GM12878 (cell line): Measurements from ENCODE around the gene RUNDC1. TPM values are rescaled to one million over a fixed set of nuclear protein-coding genes. Genes with fewer than 3 reads are reported as not detected.
"Not testable (repeated sequence)": the region's sequence is repeated elsewhere in the genome, so short reads cannot be mapped to it uniquely, and the experiment has no call there.

Experiments used
- ATAC-seq: fragments of 200-7000 bp; cut with Tn5 transposase; 3 replicates; pipeline ENCODE4 v1.9.1; 2020; ENCODE audit warnings: mild to moderate bottlenecking, moderate library complexity
- BruUV-seq: library from RNA; stranded (reverse); fragments of 400-500 nt; replicated peaks from 2 replicates; lab custom pipeline; 2021; lab: Mats Ljungman, UMichigan
- CTCF ChIA-PET: fragments of 300-600 bp; sonication (Branson Sonifier 250); formaldehyde crosslinking; extraction: SDS; loops from one replicate; lab custom pipeline; 2021; ENCODE audit warnings: inconsistent platforms; lab: Yijun Ruan, JAX
- POLR2A ChIA-PET: fragments of 350-600 bp; formaldehyde crosslinking; extraction: SDS; loops from one replicate; lab custom pipeline; 2021; ENCODE audit warnings: inconsistent platforms; lab: Charles Lee
- RAD21 ChIA-PET: fragments of 300-600 bp; sonication (Branson Sonifier 250); formaldehyde crosslinking; loops from one replicate; lab custom pipeline; 2023; ENCODE audit warnings: antibody characterized with exemption; ENCODE audit not compliant: unreplicated experiment; lab: Charles Lee
- SMC1A ChIA-PET: fragments of 300-600 bp; sonication (Branson Sonifier 250); formaldehyde crosslinking; loops from one replicate; lab custom pipeline; 2023; ENCODE audit not compliant: unreplicated experiment, uncharacterized antibody; lab: Charles Lee
- DNase-seq: peaks from one replicate; pipeline ENCODE4 v3.0.0-alpha.2; 2011; ENCODE audit warnings: low read depth, low spot score
- FAIRE-seq: peaks from 3 replicates; lab custom pipeline; 2011; peaks lifted over from hg19 to GRCh38; lab: Jason Lieb, UNC
- H2AFZ ChIP-seq: 2 replicates; pipeline ENCODE4 v1.6.0; 2011; ENCODE audit warnings: low read depth, low read length, control low read depth; ENCODE audit not compliant: control insufficient read depth
- H3K27ac ChIP-seq: 2 replicates; pipeline ENCODE4 v1.5.1; 2011; ENCODE audit warnings: control low read depth; ENCODE audit not compliant: control insufficient read depth, insufficient read depth
- H3K27me3 ChIP-seq, 2 experiments: replicated peaks in 1 of 2; 2 replicates each; pipeline versions ENCODE4 v1.6.0 to v1.6.1; 2011; ENCODE audit warnings: low read length in 1 of 2; ENCODE audit not compliant: control insufficient read depth in 2 of 2, insufficient read depth in 2 of 2
- H3K36me3 ChIP-seq, 2 experiments: 2 replicates each; pipeline ENCODE4 v1.5.1; 2011; ENCODE audit warnings: low read length in 1 of 2; ENCODE audit not compliant: control insufficient read depth in 2 of 2, insufficient read depth in 2 of 2
- H3K4me1 ChIP-seq: 2 replicates; pipeline ENCODE4 v1.6.1; 2011; ENCODE audit warnings: mild to moderate bottlenecking, low read length, moderate library complexity, mixed read lengths; ENCODE audit not compliant: control insufficient read depth, insufficient read depth
- H3K4me2 ChIP-seq: 2 replicates; pipeline ENCODE4 v1.6.0; 2011; ENCODE audit warnings: control low read depth; ENCODE audit not compliant: control insufficient read depth, insufficient read depth
- H3K4me3 ChIP-seq: fragments of 200-600 bp; sonication (generic); 2 replicates; pipeline ENCODE4 v1.5.1; 2016
- H3K79me2 ChIP-seq: 2 replicates; pipeline ENCODE4 v1.6.0; 2011; ENCODE audit warnings: low read length; ENCODE audit not compliant: control insufficient read depth, insufficient read depth
- H3K9ac ChIP-seq: 2 replicates; pipeline ENCODE4 v1.8.0; 2011; ENCODE audit warnings: low read length, control low read depth, mixed read lengths; ENCODE audit not compliant: control insufficient read depth, insufficient read depth
- H3K9me3 ChIP-seq: replicated peaks from 3 replicates; pipeline ENCODE4 v1.5.1; 2011; ENCODE audit warnings: mild to moderate bottlenecking, low read length; ENCODE audit not compliant: control insufficient read depth, insufficient read depth
- H4K20me1 ChIP-seq: 2 replicates; pipeline ENCODE4 v1.6.0; 2011; ENCODE audit not compliant: control insufficient read depth, insufficient read depth
- CREM ChIP-seq: IDR thresholded peaks from 2 replicates; pipeline ENCODE4 v1.6.1; 2014; ENCODE audit warnings: antibody characterized with exemption, low read depth
- GATAD2B ChIP-seq: fragments of 450-650 bp; conservative IDR thresholded peaks from 2 replicates; pipeline ENCODE4 v1.6.1; 2017; ENCODE audit warnings: low read depth, mild to moderate bottlenecking, moderate library complexity
- HDAC6 ChIP-seq: fragments of 200-600 bp; sonication (generic); IDR thresholded peaks from one replicate; pipeline ENCODE4 v1.8.0; 2017; ENCODE audit warnings: antibody characterized with exemption; ENCODE audit not compliant: unreplicated experiment
- JUND ChIP-seq: IDR thresholded peaks from 2 replicates; pipeline ENCODE4 v1.6.1; 2012; ENCODE audit warnings: low read depth, mild to moderate bottlenecking, low read length, improper control_type of control experiment, moderate library complexity
- MXI1 ChIP-seq: fragments of 150-350 bp; IDR thresholded peaks from 2 replicates; pipeline ENCODE4 v1.6.1; 2011; ENCODE audit warnings: low read depth, mild to moderate bottlenecking, inconsistent platforms, low read length, improper control_type of control experiment
- RAD51 ChIP-seq: fragments of 450-650 bp; IDR thresholded peaks from 2 replicates; pipeline ENCODE4 v1.6.1; 2016; ENCODE audit warnings: moderate library complexity, mild to moderate bottlenecking, inconsistent platforms
- SP1 ChIP-seq: IDR thresholded peaks from one replicate; pipeline ENCODE4 v1.6.1; 2011; ENCODE audit warnings: low read depth, low read length
- TBL1XR1 ChIP-seq: IDR thresholded peaks from 2 replicates; pipeline ENCODE4 v1.6.1; 2012; ENCODE audit warnings: low read depth, low read length, improper control_type of control experiment
- ZNF207 ChIP-seq: fragments of 450-650 bp; IDR thresholded peaks from 2 replicates; pipeline ENCODE4 v1.6.1; 2014; ENCODE audit warnings: antibody characterized with exemption, mild to moderate bottlenecking, borderline replicate concordance
- ZNF384 ChIP-seq: IDR thresholded peaks from 2 replicates; pipeline ENCODE4 v1.6.1; 2012; ENCODE audit warnings: low read depth, mild to moderate bottlenecking, low read length, improper control_type of control experiment, borderline replicate concordance
- WGBS: methylation state at CpG from one replicate; pipeline ENCODE4 v1.1.6; 2016; ENCODE audit warnings: low lambda C conversion rate; ENCODE audit not compliant: insufficient replicate concordance, insufficient coverage; ENCODE audit errors: missing lambda C conversion rate; 5-methylcytosine and 5-hydroxymethylcytosine counted together
- in situ Hi-C: fragments of 300-500 bp; cut with MboI; formaldehyde crosslinking; loops from 9 replicates; pipeline ENCODE4 v1.14.3; 2018; ENCODE audit warnings: mixed read lengths
- intact Hi-C: fragments of 100-400 bp; cut with micrococcal nuclease; formaldehyde crosslinking; loops from one replicate; pipeline ENCODE4 v1.14.2; 2022; ENCODE audit not compliant: unreplicated experiment
- polyA plus RNA-seq, 11 experiments: library from polyadenylated mRNA; depleted of rRNA in 4 of 11; unstranded in 6 of 11; stranded (reverse) in 5 of 11; fragments of >200 nt; fragmentation: Nextera tagmentation in 4 of 11; fragmentation: Illumina TruSeq in 1 of 11; extraction: Ambion mirVana in 4 of 11; extraction: Trizol in 1 of 11; gene quantifications; 1 replicate in 1 of 11; 2 replicates in 10 of 11; pipeline versions ENCODE4 v1.2.1 to v1.2.3, GENCODE V29; 2011 to 2016; ENCODE audit warnings: inconsistent platforms in 2 of 11, missing spikeins in 2 of 11, low read depth in 1 of 11
- total RNA-seq, 4 experiments: library from RNA; depleted of rRNA in 3 of 4; stranded (reverse); fragments of >200 nt in 3 of 4; fragmentation: Illumina TruSeq in 1 of 4; extraction: Trizol in 1 of 4; gene quantifications; 2 replicates each; pipeline versions ENCODE4 v1.2.1 to v1.2.3, GENCODE V29; 2013 to 2021

Gene RUNDC1
- total and polyA plus RNA-seq, 10 of the 15 experiments (the other 5 are each of a cell fraction or from before 2014, with no cell fraction given), result 2.9 to 15.6 (median 8.2) TPM

GRCh38 chr17:42975265-42975664 lies 5.1 kb upstream of the RUNDC1 start:
- ATAC-seq (no peak), DNase-seq (no peak), FAIRE-seq (no peak)
- Histone ChIP-seq H3K27me3 (no peaks in the 10 kb centered on the region), H3K4me2 (no peak overlapping the region), H3K4me3 (no peak overlapping the region), H3K79me2 (peaks cover 3% of the 10 kb centered on the region), H4K20me1 (no peaks in the 10 kb centered on the region), H2AFZ (no peak overlapping the region), H3K36me3 (no peaks in the 10 kb centered on the region), H3K9ac (no peak overlapping the region), H3K9me3 (no peaks in the 10 kb centered on the region), H3K27ac (no peak overlapping the region), H3K4me1 (peaks cover 9% of the 10 kb centered on the region)
- ChIA-PET CTCF (interaction anchor here (1.0 to 1.6 kb wide), 2 partner anchors 46 to 212 kb away, joined by 3 read pairs; no protein-coding TSS in a partner anchor), SMC1A (interaction anchor here (1.6 kb wide), 1 partner anchor 23 kb away, joined by 5 read pairs; the partner anchor contains the start of gene RPL27), POLR2A (interaction anchor here (0.6 to 1.2 kb wide), 4 partner anchors 9 to 214 kb away, joined by 3 to 8 read pairs (median 5); no protein-coding TSS in a partner anchor), RAD21 (no interaction called here)
- intact Hi-C loops, result no loop called here
- TF ChIP-seq CREM, result no peak
- TF ChIP-seq TBL1XR1, result no peak
- no peak for TF ChIP-seq HDAC6
- TF ChIP-seq SP1, result no peak
- TF ChIP-seq ZNF384, result no peak
- no peak for TF ChIP-seq JUND
- no peak for TF ChIP-seq MXI1
- no peak for TF ChIP-seq GATAD2B
- no peak for TF ChIP-seq RAD51
- TF ChIP-seq ZNF207, result no peak
- in situ Hi-C loops, result no loop called here
- 3% methylated on average over 2 of the region's 2 CpGs for WGBS
- BruUV-seq, result no TSS peak

- BruUV-seq, H3K4me2 ChIP-seq, H4K20me1 ChIP-seq, H3K27ac ChIP-seq, DNase-seq, RAD21 ChIA-PET, H3K9ac ChIP-seq, H3K27me3 ChIP-seq, in situ Hi-C loops, ATAC-seq, H3K9me3 ChIP-seq, intact Hi-C loops, H3K36me3 ChIP-seq, H3K4me1 ChIP-seq, FAIRE-seq, H2AFZ ChIP-seq, H3K79me2 ChIP-seq, H3K4me3 ChIP-seq: not testable (repeated sequence)
- CTCF ChIA-PET, result interaction anchor here (1.0 to 1.6 kb wide), 2 partner anchors 12 to 212 kb away, joined by 3 read pairs; no protein-coding TSS in a partner anchor
- 66% methylated on average over 16 of the region's 16 CpGs for WGBS
- POLR2A ChIA-PET, result interaction anchor here (0.8 to 1.2 kb wide), 2 partner anchors 10 to 12 kb away, joined by 3 read pairs; no protein-coding TSS in a partner anchor
- SMC1A ChIA-PET, result interaction anchor here (1.6 kb wide), 1 partner anchor 22 kb away, joined by 5 read pairs; the partner anchor contains the start of gene RPL27
Measured at GRCh38 chr17:42975701-42976100, 4.7 kb upstream of the RUNDC1 start.
